Prostate gland (tissue), 2 donors: ENCODE data around the gene MEDAG. TPM values are rescaled to one million over a fixed set of nuclear protein-coding genes. Genes with fewer than 3 reads are reported as not detected.

ENCODE experiments used
- DNase-seq: peaks from one replicate; pipeline ENCODE4 v3.0.0-alpha.2; 2019; ENCODE audit warnings: low spot score
- H3K27ac ChIP-seq, 2 donors: fragments of 200-600 bp; sonication (generic); 2 replicates each; pipeline ENCODE4 v1.5.1; 2017 to 2019
- H3K27me3 ChIP-seq: fragments of 200-600 bp; sonication (generic); replicated peaks from 2 replicates; pipeline ENCODE4 v1.5.1; 2019; ENCODE audit not compliant: insufficient read depth
- H3K36me3 ChIP-seq, 2 donors: fragments of 200-600 bp; sonication (generic); 1 replicate in 1 of 2; 2 replicates in 1 of 2; pipeline versions ENCODE4 v1.5.1 to v1.8.1; 2017 to 2019
- H3K4me1 ChIP-seq: fragments of 200-600 bp; sonication (generic); replicated peaks from 2 replicates; pipeline ENCODE4 v1.5.1; 2019
- H3K4me3 ChIP-seq, 2 donors: fragments of 200-600 bp; sonication (generic); 2 replicates each; pipeline ENCODE4 v1.5.1; 2017 to 2019
- H3K9me3 ChIP-seq: fragments of 200-600 bp; sonication (generic); 2 replicates; pipeline ENCODE4 v1.5.1; 2017
- CTCF ChIP-seq, 4 experiments: fragments of 200-600 bp in 2 of 4; fragments of 450-650 bp in 2 of 4; sonication (generic) in 2 of 4; IDR thresholded peaks; 1 replicate in 3 of 4; 2 replicates in 1 of 4; pipeline ENCODE4 v1.5.1; 2016 to 2019; ENCODE audit warnings: antibody characterized with exemption in 4 of 4, mild to moderate bottlenecking in 2 of 4, moderate library complexity in 2 of 4
- POLR2A ChIP-seq: fragments of 450-650 bp; IDR thresholded peaks from one replicate; pipeline ENCODE4 v1.6.1; 2016; ENCODE audit warnings: antibody characterized with exemption, mild to moderate bottlenecking
- POLR2AphosphoS5 ChIP-seq: sonication (generic); formaldehyde crosslinking; IDR thresholded peaks from one replicate; pipeline ENCODE4 v1.6.1; 2017; ENCODE audit warnings: antibody characterized with exemption
- WGBS: methylation state at CpG from one replicate; pipeline ENCODE4 v1.1.5; 2018; 5-methylcytosine and 5-hydroxymethylcytosine counted together
- intact Hi-C: fragments of 100-400 bp; cut with DNase I; formaldehyde crosslinking; loops from one replicate; pipeline ENCODE4 v1.14.2; 2022
- total RNA-seq, 2 donors: library from RNA; depleted of rRNA; stranded (reverse); fragments of >200 nt; gene quantifications; one replicate each; pipeline ENCODE4 v1.1.0, GENCODE V29; 2016

The MEDAG gene
- total RNA-seq, 2 donors from 2014 or later = 0.23 to 13.0 TPM

DNA sequence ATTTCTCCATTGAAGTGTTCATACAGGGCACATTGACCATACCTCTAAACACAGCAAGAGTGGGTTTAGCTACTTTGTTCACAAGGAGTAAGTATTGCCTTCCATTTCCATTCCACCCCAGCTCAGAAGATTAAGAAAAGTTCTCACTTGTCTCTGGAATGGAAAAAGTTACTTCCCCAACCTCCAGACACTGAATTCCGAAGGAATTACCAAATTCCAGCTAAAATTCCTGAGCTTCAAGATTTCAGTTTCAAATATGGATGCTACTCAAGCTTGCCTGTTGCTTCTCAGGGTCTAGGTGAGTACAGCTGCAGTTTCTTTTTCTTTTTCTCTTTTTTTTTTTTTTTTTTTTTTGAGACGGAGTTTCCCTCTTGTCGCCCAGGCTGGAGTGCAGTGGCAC is 60.0 kb downstream of the MEDAG start:
- H3K9me3 ChIP-seq = no peaks in the 10 kb centered on the region
- H3K27ac ChIP-seq = no peak overlapping the region
- H3K36me3 ChIP-seq = no peaks in the 10 kb centered on the region
- TF ChIP-seq POLR2AphosphoS5 (no peak), POLR2A (no peak), CTCF (IDR thresholded peaks at IDR 0.05) (no peak)
- no peaks in the 10 kb centered on the region for H3K27me3 ChIP-seq
- intact Hi-C loops = no loop called here
- DNase-seq = no peak
- WGBS = 95% methylated on average over 3 of the region's 3 CpGs
- no peak overlapping the region for H3K4me3 ChIP-seq
- H3K4me1 ChIP-seq = no peaks in the 10 kb centered on the region

GRCh38 chr13:30968846-30969245 is 62.8 kb downstream of the MEDAG start:
- intact Hi-C loops = no loop called here
- Histone ChIP-seq H3K9me3 (no peaks in the 10 kb centered on the region), H3K27me3 (no peaks in the 10 kb centered on the region), H3K27ac (no peak overlapping the region), H3K36me3 (no peaks in the 10 kb centered on the region), H3K4me1 (no peaks in the 10 kb centered on the region), H3K4me3 (no peak overlapping the region)
- TF ChIP-seq POLR2A (no peak), POLR2AphosphoS5 (no peak), CTCF (IDR thresholded peaks at IDR 0.05) (no peak)
- no peak for DNase-seq
- WGBS = 62% methylated on average over 2 of the region's 2 CpGs

DNA sequence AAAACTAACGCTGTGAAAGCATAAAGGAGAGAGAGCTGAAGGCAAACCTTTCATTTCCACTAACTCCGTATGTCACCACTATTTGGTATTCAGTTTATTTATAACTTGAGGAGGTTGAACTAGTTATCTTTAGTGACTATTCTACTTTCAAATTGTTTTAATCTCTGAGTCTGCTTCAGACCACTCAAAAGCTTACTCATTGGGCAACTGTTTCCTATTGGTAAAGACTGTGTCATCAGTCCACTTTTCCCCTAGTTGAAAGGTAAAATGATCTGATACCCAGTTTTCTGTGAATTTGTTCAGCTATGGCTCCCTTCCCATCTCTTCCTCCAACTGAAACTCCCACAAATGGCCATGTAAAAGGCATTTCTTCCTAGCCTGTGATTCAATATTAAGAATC is 65.5 kb downstream of the MEDAG start:
- Histone ChIP-seq H3K27ac (no peak overlapping the region), H3K4me1 (no peaks in the 10 kb centered on the region), H3K27me3 (no peaks in the 10 kb centered on the region), H3K4me3 (no peak overlapping the region), H3K9me3 (no peaks in the 10 kb centered on the region), H3K36me3 (no peaks in the 10 kb centered on the region)
- DNase-seq = no peak
- intact Hi-C loops = no loop called here
- 84% methylated on average over 2 of the region's 2 CpGs for WGBS
- TF ChIP-seq CTCF (IDR thresholded peaks at IDR 0.05) (no peak), POLR2AphosphoS5 (no peak), POLR2A (no peak)

- peak; percentile 41 for DNase-seq
- Histone ChIP-seq H3K27ac (no peak overlapping the region), H3K36me3 (no peaks in the 10 kb centered on the region), H3K27me3 (no peaks in the 10 kb centered on the region), H3K4me1 (no peaks in the 10 kb centered on the region), H3K9me3 (no peaks in the 10 kb centered on the region), H3K4me3 (no peak overlapping the region)
- WGBS = 5% methylated on average over 1 of the region's 1 CpG
- TF ChIP-seq POLR2A = no peak
- TF ChIP-seq POLR2AphosphoS5 = peak; percentile 68
- no peak for TF ChIP-seq CTCF (IDR thresholded peaks at IDR 0.05)
- intact Hi-C loops = no loop called here
Observed at GRCh38 chr13:30972888-30973377, 66.9 kb downstream of the MEDAG start.

DNA sequence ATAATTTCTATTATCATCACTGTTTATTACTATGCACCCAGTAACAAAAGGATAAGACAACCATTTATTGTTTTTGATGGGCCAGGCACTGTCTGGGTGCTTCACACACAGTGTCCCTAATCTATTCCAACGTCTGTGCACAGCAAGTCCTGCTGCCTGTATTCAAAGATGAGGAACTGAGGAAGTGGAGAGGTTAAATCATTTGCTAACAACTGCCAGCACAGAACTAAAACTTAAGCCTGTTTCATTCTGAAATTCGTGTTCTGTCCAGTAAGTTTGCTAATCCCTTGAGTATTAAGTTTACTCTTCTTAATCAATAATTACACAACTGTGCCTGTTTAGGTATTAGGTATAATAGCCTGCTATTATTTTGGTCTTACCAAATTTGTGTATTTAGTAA is 68.3 kb downstream of the MEDAG start:
- intact Hi-C loops = no loop called here
- no peak for DNase-seq
- no peak overlapping the region for H3K27ac ChIP-seq
- WGBS = 16% methylated on average over 2 of the region's 2 CpGs
- H3K27me3 ChIP-seq = no peaks in the 10 kb centered on the region
- no peak overlapping the region for H3K4me3 ChIP-seq
- TF ChIP-seq POLR2A (no peak), POLR2AphosphoS5 (no peak), CTCF (IDR thresholded peaks at IDR 0.05) (no peak)
- no peaks in the 10 kb centered on the region for H3K9me3 ChIP-seq
- no peaks in the 10 kb centered on the region for H3K36me3 ChIP-seq
- H3K4me1 ChIP-seq = no peaks in the 10 kb centered on the region

Other genes starting within 250 kb of the MEDAG start
- 10 to 100 TPM in 1 of 2 donors, 1 to 10 TPM in 1; 7.3 to 20.6 TPM for gene ALOX5AP, start 170.7 kb upstream of the MEDAG start, total RNA-seq
- gene TEX26, start 26.4 kb downstream of the MEDAG start, total RNA-seq = not detected